HEK293 (cell line): ENCODE data around the gene TMEM247.

Source experiments
- CTCF ChIA-PET: fragments of 350-600 bp; formaldehyde crosslinking; extraction: SDS; loops from one replicate; lab custom pipeline; 2021; ENCODE audit warnings: antibody characterized with exemption; lab: Yijun Ruan, JAX
- POLR2A ChIA-PET: fragments of 300-600 bp; formaldehyde crosslinking; extraction: SDS; loops from one replicate; lab custom pipeline; 2020; ENCODE audit warnings: antibody characterized with exemption, inconsistent platforms; lab: Yijun Ruan, JAX
- H3K27ac ChIP-seq: fragments of 200-500 bp; sonication (Bioruptor generic); 2 replicates; pipeline ENCODE4 v1.5.1; 2014; ENCODE audit warnings: low read depth, low read length, control low read depth, inconsistent platforms; ENCODE audit errors: extremely low read depth
- H3K36me3 ChIP-seq, 2 experiments: fragments of 200-500 bp in 1 of 2; sonication (Bioruptor generic) in 1 of 2; 1 replicate in 1 of 2; 2 replicates in 1 of 2; pipeline ENCODE4 v1.5.1; 2014 to 2017; ENCODE audit warnings: inconsistent platforms in 2 of 2, low read length in 2 of 2; ENCODE audit not compliant: control insufficient read depth in 2 of 2, insufficient read depth in 1 of 2
- H3K4me1 ChIP-seq: fragments of 200-500 bp; sonication (Bioruptor generic); 2 replicates; pipeline ENCODE4 v1.5.1; 2014; ENCODE audit warnings: mild to moderate bottlenecking, low read length, inconsistent platforms; ENCODE audit not compliant: control insufficient read depth, insufficient read depth
- H3K4me3 ChIP-seq: 2 replicates; pipeline ENCODE4 v1.5.1; 2011; ENCODE audit warnings: low read depth, mild to moderate bottlenecking, control low read depth, low read length, moderate library complexity
- H3K9me3 ChIP-seq: fragments of 200-500 bp; sonication (Bioruptor generic); 2 replicates; pipeline ENCODE4 v1.5.1; 2014; ENCODE audit warnings: low read depth, low read length, inconsistent platforms; ENCODE audit not compliant: control insufficient read depth, insufficient read depth
- BCL11A ChIP-seq: fragments of 450-650 bp; formaldehyde crosslinking; IDR thresholded peaks from 2 replicates; pipeline ENCODE4 v1.5.1; 2016; ENCODE audit warnings: low read depth, missing biosample characterization, missing genetic modification characterization
- BCL11B ChIP-seq: fragments of 450-650 bp; formaldehyde crosslinking; IDR thresholded peaks from 2 replicates; pipeline ENCODE4 v1.5.1; 2016; ENCODE audit warnings: low read depth, missing biosample characterization, missing genetic modification characterization
- GLI2 ChIP-seq: fragments of 450-650 bp; formaldehyde crosslinking; IDR thresholded peaks from 2 replicates; pipeline ENCODE4; 2017; ENCODE audit warnings: missing biosample characterization, missing genetic modification characterization, low read depth, borderline replicate concordance
- HOXA7 ChIP-seq: sonication (generic); formaldehyde crosslinking; IDR thresholded peaks from 2 replicates; pipeline ENCODE4 v1.8.1; 2022; ENCODE audit warnings: missing genetic modification reagents, borderline replicate concordance
- KLF10 ChIP-seq: fragments of 450-650 bp; IDR thresholded peaks from 2 replicates; pipeline ENCODE4 v1.5.1; 2018; ENCODE audit warnings: missing biosample characterization, mild to moderate bottlenecking, missing genetic modification characterization
- MEIS1 ChIP-seq: sonication (generic); formaldehyde crosslinking; IDR thresholded peaks from 2 replicates; pipeline ENCODE4 v1.8.1; 2022; ENCODE audit warnings: missing genetic modification reagents, mild to moderate bottlenecking, borderline replicate concordance
- MYNN ChIP-seq: fragments of 450-650 bp; formaldehyde crosslinking; IDR thresholded peaks from 2 replicates; pipeline ENCODE4 v1.5.1; 2016; ENCODE audit warnings: missing biosample characterization, missing genetic modification characterization, borderline replicate concordance
- SCRT1 ChIP-seq: fragments of 450-650 bp; formaldehyde crosslinking; IDR thresholded peaks from 2 replicates; pipeline ENCODE4 v1.5.1; 2016; ENCODE audit warnings: missing biosample characterization, missing genetic modification characterization, borderline replicate concordance
- SP3 ChIP-seq: fragments of 450-650 bp; formaldehyde crosslinking; IDR thresholded peaks from 2 replicates; pipeline ENCODE4 v1.5.1; 2016; ENCODE audit warnings: missing biosample characterization, missing genetic modification characterization
- ZEB2 ChIP-seq: fragments of 450-650 bp; formaldehyde crosslinking; IDR thresholded peaks from 2 replicates; pipeline ENCODE4 v1.5.1; 2016; ENCODE audit warnings: missing biosample characterization, missing genetic modification characterization
- ZIC2 ChIP-seq: fragments of 450-650 bp; formaldehyde crosslinking; IDR thresholded peaks from 2 replicates; pipeline ENCODE4 v1.5.1; 2016; ENCODE audit warnings: missing biosample characterization, missing genetic modification characterization
- ZNF114 ChIP-seq: fragments of 450-650 bp; formaldehyde crosslinking; IDR thresholded peaks from 2 replicates; pipeline ENCODE4 v1.5.0; 2017; ENCODE audit warnings: missing biosample characterization, missing genetic modification characterization
- ZNF184 ChIP-seq: fragments of 450-650 bp; IDR thresholded peaks from 2 replicates; pipeline ENCODE4 v1.5.1; 2018; ENCODE audit warnings: missing biosample characterization, mild to moderate bottlenecking, missing genetic modification characterization
- ZNF2 ChIP-seq: fragments of 450-650 bp; formaldehyde crosslinking; IDR thresholded peaks from 2 replicates; pipeline ENCODE4 v1.5.1; 2016; ENCODE audit warnings: missing biosample characterization, missing genetic modification characterization
- ZNF341 ChIP-seq: fragments of 450-650 bp; formaldehyde crosslinking; IDR thresholded peaks from 2 replicates; pipeline ENCODE4; 2016; ENCODE audit warnings: low read depth, missing biosample characterization, missing genetic modification characterization
- ZNF404 ChIP-seq: fragments of 450-650 bp; formaldehyde crosslinking; IDR thresholded peaks from 2 replicates; pipeline ENCODE4 v1.5.1; 2017; ENCODE audit warnings: missing biosample characterization, missing genetic modification characterization
- ZNF48 ChIP-seq: fragments of 450-650 bp; formaldehyde crosslinking; IDR thresholded peaks from 2 replicates; pipeline ENCODE4 v1.5.1; 2016; ENCODE audit warnings: missing biosample characterization, missing genetic modification characterization
- ZNF529 ChIP-seq: fragments of 450-650 bp; formaldehyde crosslinking; IDR thresholded peaks from 2 replicates; pipeline ENCODE4 v1.5.1; 2017; ENCODE audit warnings: missing genetic modification characterization, missing biosample characterization; ENCODE audit not compliant: insufficient replicate concordance
- ZNF561 ChIP-seq: fragments of 450-650 bp; IDR thresholded peaks from 2 replicates; pipeline ENCODE4 v1.5.1; 2018; ENCODE audit warnings: missing biosample characterization, missing genetic modification characterization, borderline replicate concordance
- ZNF600 ChIP-seq: fragments of 450-650 bp; formaldehyde crosslinking; IDR thresholded peaks from 2 replicates; pipeline ENCODE4 v1.5.1; 2016; ENCODE audit warnings: missing biosample characterization, missing genetic modification characterization
- ZNF610 ChIP-seq: fragments of 450-650 bp; formaldehyde crosslinking; IDR thresholded peaks from 2 replicates; pipeline ENCODE4 v1.5.1; 2016; ENCODE audit warnings: missing biosample characterization, missing genetic modification characterization, borderline replicate concordance
- ZNF654 ChIP-seq: fragments of 450-650 bp; formaldehyde crosslinking; IDR thresholded peaks from 2 replicates; pipeline ENCODE4 v1.5.1; 2016; ENCODE audit warnings: low read depth, missing biosample characterization, missing genetic modification characterization
- ZNF658 ChIP-seq: fragments of 450-650 bp; formaldehyde crosslinking; IDR thresholded peaks from 2 replicates; pipeline ENCODE4; 2016; ENCODE audit warnings: missing biosample characterization, missing genetic modification characterization
- ZNF664 ChIP-seq: fragments of 450-650 bp; formaldehyde crosslinking; IDR thresholded peaks from 2 replicates; pipeline ENCODE4 v1.5.1; 2016; ENCODE audit warnings: missing biosample characterization, missing genetic modification characterization
- ZNF670 ChIP-seq: fragments of 450-650 bp; formaldehyde crosslinking; IDR thresholded peaks from 2 replicates; pipeline ENCODE4 v1.5.1; 2016; ENCODE audit warnings: missing biosample characterization, missing genetic modification characterization, low read depth
- ZXDB ChIP-seq: fragments of 450-650 bp; formaldehyde crosslinking; IDR thresholded peaks from 2 replicates; pipeline ENCODE4 v1.5.1; 2016; ENCODE audit warnings: missing biosample characterization, missing genetic modification characterization
- TF ChIP-seq, protein P1 (sequence below): fragments of 450-650 bp; formaldehyde crosslinking; IDR thresholded peaks from 2 replicates; pipeline ENCODE4 v1.5.1; 2016; ENCODE audit warnings: missing biosample characterization, missing genetic modification characterization
- TF ChIP-seq, protein P2 (sequence below): fragments of 450-650 bp; formaldehyde crosslinking; IDR thresholded peaks from 2 replicates; pipeline ENCODE4 v1.5.1; 2016; ENCODE audit warnings: missing biosample characterization, missing genetic modification characterization, low read depth

Gene TMEM247

DNA sequence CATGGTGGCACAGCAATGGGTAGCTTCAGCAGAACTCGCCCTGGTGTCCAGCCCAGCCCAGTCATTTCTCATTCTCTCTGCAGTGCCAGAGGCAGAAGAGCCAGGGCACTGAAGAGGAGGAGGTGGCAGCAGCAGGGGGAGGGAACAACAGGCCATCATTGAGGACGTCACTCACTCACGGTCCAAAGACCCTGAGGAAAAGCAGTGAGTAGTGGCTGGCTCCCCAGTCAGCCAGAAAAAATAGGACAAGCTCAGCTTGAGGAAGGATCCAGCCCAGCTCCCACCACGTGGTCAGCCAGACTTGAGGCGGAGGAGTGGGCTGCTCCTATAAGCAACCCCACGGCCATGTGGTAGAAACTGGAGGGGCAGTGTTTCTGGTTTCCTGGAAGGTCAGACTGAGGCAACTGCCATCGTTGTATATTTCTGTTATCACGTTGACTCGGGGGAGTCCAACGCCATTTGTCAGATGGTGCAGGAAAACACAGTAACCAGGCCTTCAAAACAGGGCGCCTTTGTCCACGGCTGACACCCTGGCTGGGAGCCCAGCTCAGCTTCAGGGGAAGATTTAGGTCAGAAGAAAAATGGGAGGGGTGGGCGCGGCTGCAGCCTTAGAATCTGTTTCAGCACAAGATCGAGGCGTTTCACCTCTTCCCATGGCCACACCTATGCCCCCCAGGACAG is 19.0 kb upstream of the TMEM247 start:
- Histone ChIP-seq H3K36me3 (no peaks in the 10 kb centered on the region), H3K27ac (no peak overlapping the region), H3K9me3 (no peaks in the 10 kb centered on the region)
- CTCF ChIA-PET, result interaction anchor here (0.6 to 4.1 kb wide), 19 partner anchors 10 to 1356 kb away, joined by 3 to 25 read pairs (median 3); no protein-coding TSS in a partner anchor
- POLR2A ChIA-PET, result no interaction called here
- no peak for TF ChIP-seq SCRT1 (tag by site-specific recombination)
- TF ChIP-seq, protein P1, sequence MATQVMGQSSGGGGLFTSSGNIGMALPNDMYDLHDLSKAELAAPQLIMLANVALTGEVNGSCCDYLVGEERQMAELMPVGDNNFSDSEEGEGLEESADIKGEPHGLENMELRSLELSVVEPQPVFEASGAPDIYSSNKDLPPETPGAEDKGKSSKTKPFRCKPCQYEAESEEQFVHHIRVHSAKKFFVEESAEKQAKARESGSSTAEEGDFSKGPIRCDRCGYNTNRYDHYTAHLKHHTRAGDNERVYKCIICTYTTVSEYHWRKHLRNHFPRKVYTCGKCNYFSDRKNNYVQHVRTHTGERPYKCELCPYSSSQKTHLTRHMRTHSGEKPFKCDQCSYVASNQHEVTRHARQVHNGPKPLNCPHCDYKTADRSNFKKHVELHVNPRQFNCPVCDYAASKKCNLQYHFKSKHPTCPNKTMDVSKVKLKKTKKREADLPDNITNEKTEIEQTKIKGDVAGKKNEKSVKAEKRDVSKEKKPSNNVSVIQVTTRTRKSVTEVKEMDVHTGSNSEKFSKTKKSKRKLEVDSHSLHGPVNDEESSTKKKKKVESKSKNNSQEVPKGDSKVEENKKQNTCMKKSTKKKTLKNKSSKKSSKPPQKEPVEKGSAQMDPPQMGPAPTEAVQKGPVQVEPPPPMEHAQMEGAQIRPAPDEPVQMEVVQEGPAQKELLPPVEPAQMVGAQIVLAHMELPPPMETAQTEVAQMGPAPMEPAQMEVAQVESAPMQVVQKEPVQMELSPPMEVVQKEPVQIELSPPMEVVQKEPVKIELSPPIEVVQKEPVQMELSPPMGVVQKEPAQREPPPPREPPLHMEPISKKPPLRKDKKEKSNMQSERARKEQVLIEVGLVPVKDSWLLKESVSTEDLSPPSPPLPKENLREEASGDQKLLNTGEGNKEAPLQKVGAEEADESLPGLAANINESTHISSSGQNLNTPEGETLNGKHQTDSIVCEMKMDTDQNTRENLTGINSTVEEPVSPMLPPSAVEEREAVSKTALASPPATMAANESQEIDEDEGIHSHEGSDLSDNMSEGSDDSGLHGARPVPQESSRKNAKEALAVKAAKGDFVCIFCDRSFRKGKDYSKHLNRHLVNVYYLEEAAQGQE (tag by site-specific recombination), result no peak
- no peak for TF ChIP-seq ZNF658 (tag by site-specific recombination)
- no peak for TF ChIP-seq ZIC2 (tag by site-specific recombination)
- no peak for TF ChIP-seq ZNF184
- TF ChIP-seq ZNF670 (tag by site-specific recombination), result no peak
- no peak for TF ChIP-seq ZNF610 (tag by site-specific recombination)
- TF ChIP-seq ZNF48 (tag by site-specific recombination), result no peak
- TF ChIP-seq, protein P2, sequence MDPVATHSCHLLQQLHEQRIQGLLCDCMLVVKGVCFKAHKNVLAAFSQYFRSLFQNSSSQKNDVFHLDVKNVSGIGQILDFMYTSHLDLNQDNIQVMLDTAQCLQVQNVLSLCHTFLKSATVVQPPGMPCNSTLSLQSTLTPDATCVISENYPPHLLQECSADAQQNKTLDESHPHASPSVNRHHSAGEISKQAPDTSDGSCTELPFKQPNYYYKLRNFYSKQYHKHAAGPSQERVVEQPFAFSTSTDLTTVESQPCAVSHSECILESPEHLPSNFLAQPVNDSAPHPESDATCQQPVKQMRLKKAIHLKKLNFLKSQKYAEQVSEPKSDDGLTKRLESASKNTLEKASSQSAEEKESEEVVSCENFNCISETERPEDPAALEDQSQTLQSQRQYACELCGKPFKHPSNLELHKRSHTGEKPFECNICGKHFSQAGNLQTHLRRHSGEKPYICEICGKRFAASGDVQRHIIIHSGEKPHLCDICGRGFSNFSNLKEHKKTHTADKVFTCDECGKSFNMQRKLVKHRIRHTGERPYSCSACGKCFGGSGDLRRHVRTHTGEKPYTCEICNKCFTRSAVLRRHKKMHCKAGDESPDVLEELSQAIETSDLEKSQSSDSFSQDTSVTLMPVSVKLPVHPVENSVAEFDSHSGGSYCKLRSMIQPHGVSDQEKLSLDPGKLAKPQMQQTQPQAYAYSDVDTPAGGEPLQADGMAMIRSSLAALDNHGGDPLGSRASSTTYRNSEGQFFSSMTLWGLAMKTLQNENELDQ (tag by site-specific recombination), result no peak
- TF ChIP-seq GLI2 (tag by site-specific recombination), result no peak
- TF ChIP-seq ZNF600 (tag by site-specific recombination), result no peak
- TF ChIP-seq MEIS1, result no peak
- TF ChIP-seq ZNF341 (tag by site-specific recombination), result no peak
- no peak for TF ChIP-seq SP3 (tag by site-specific recombination)
- TF ChIP-seq HOXA7 (CRISPR knock-in tag), result no peak
- TF ChIP-seq, all 188 proteins: peak for 0
- Histone ChIP-seq H3K4me3 (no peak overlapping the region), H3K4me1 (no peaks in the 10 kb centered on the region)

DNA sequence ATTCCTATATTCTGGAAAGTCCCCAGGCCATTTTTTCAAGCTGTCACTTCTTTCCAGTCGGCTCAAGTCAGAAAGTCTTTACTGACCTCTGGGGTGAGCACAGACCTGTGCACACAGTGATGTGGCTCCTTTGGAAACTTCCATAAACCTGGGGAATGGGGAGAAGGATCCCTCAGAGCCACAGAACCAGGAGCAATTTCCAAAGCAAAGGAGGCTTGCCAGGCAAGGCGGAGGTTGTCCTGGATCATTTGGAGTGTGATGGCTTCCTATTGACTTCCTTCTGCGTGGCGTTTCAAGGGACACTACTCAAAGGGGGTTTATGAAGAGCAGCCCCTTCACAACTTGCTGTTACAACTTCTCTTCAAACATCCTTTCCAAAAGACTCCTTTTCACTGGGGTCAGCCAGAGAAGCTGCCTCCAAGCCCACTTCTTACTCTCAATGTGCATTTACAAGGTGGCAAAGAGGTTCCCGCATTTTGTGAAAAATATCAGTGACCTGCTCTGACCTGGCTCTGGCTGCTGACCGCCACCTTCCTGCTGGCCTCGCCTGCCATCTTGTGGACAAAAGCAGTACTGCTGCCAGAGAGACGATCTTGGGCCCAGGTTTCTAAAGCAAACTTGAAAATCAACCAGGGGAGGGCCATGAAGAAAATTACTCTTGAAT is 18.2 kb upstream of the TMEM247 start:
- CTCF ChIA-PET, result interaction anchor here (0.6 to 4.1 kb wide), 17 partner anchors 48 to 1312 kb away, joined by 3 to 25 read pairs (median 4); no protein-coding TSS in a partner anchor
- POLR2A ChIA-PET, result no interaction called here
- Histone ChIP-seq H3K36me3 (no peaks in the 10 kb centered on the region), H3K4me1 (no peaks in the 10 kb centered on the region), H3K4me3 (no peak overlapping the region), H3K27ac (no peak overlapping the region), H3K9me3 (no peaks in the 10 kb centered on the region)
- TF ChIP-seq ZEB2 (0 out of 2 replicates have a peak, but pooled peaks have one; percentile 36), ZNF654 (tag by site-specific recombination) (peak; percentile 81), ZNF561 (tag by site-specific recombination) (0 out of 2 replicates have a peak, but pooled peaks have one; percentile 43), ZNF529 (tag by site-specific recombination) (no peak), ZXDB (tag by site-specific recombination) (no peak), ZNF664 (tag by site-specific recombination) (no peak), ZNF404 (tag by site-specific recombination) (no peak), BCL11B (tag by site-specific recombination) (peak; percentile 76; the same call in 1 of the 2 replicates), ZNF2 (tag by site-specific recombination) (0 out of 2 replicates have a peak, but pooled peaks have one; percentile 22), ZNF114 (tag by site-specific recombination) (no peak), MYNN (tag by site-specific recombination) (no peak), BCL11A (tag by site-specific recombination) (0 out of 2 replicates have a peak, but pooled peaks have one; percentile 33), KLF10 (tag by site-specific recombination) (no peak)
